CD4-positive, alpha-beta memory T cell (primary cell): ENCODE measurements around the gene SRRM2. TPM values are rescaled to one million over a fixed set of nuclear protein-coding genes. Genes with fewer than 3 reads are reported as not detected.

Source experiments
- CTCF ChIA-PET: fragments of 350-600 bp; sonication (Branson Sonifier 250); formaldehyde crosslinking; loops from one replicate; lab custom pipeline; 2021; ENCODE audit warnings: inconsistent platforms; ENCODE audit not compliant: partially characterized antibody; lab: Charles Lee
- POLR2A ChIA-PET: fragments of 350-600 bp; sonication (Branson Sonifier 250); formaldehyde crosslinking; loops from one replicate; lab custom pipeline; 2021; ENCODE audit not compliant: partially characterized antibody; lab: Charles Lee
- DNase-seq, 5 donors: peaks; one replicate each; pipeline versions ENCODE4 v3.0.0 to v3.0.0-alpha.2; 2020 to 2022; ENCODE audit warnings: mixed read lengths in 1 of 5
- H3K27ac ChIP-seq: one replicate; pipeline ENCODE4 v1.7.0; 2013; ENCODE audit warnings: low read depth, low read length
- H3K27me3 ChIP-seq: 2 replicates; pipeline ENCODE4 v1.7.0; 2013; ENCODE audit warnings: mild to moderate bottlenecking, low read length, moderate library complexity; ENCODE audit not compliant: insufficient read depth
- H3K36me3 ChIP-seq: 2 replicates; pipeline ENCODE4 v1.7.0; 2013; ENCODE audit warnings: mild to moderate bottlenecking, low read length, moderate library complexity; ENCODE audit not compliant: insufficient read depth
- H3K4me1 ChIP-seq: 2 replicates; pipeline ENCODE4 v1.7.0; 2013; ENCODE audit warnings: mild to moderate bottlenecking, low read length, moderate library complexity; ENCODE audit not compliant: insufficient read depth
- H3K4me3 ChIP-seq, 2 donors: one replicate each; pipeline ENCODE4 v1.7.0; 2013; ENCODE audit warnings: low read length in 2 of 2, mild to moderate bottlenecking in 1 of 2
- H3K9me3 ChIP-seq, 2 donors: one replicate each; pipeline ENCODE4 v1.7.0; 2013; ENCODE audit warnings: low read length in 2 of 2, control low read depth in 1 of 2; ENCODE audit not compliant: control insufficient read depth in 1 of 2
- H3K27ac Mint-ChIP-seq, 7 donors: one replicate each; pipeline ENCODE4 v1.8.0; 2020 to 2021; ENCODE audit warnings: mixed read lengths in 7 of 7, mild to moderate bottlenecking in 6 of 7, inconsistent platforms in 3 of 7, moderate library complexity in 3 of 7
- H3K27me3 Mint-ChIP-seq, 2 donors: one replicate each; pipeline ENCODE4 v1.8.0; 2020 to 2021; ENCODE audit warnings: mixed read lengths in 2 of 2
- H3K36me3 Mint-ChIP-seq, 2 donors: one replicate each; pipeline ENCODE4 v1.8.0; 2020 to 2021; ENCODE audit warnings: mixed read lengths in 2 of 2, inconsistent platforms in 1 of 2, mild to moderate bottlenecking in 1 of 2
- H3K4me1 Mint-ChIP-seq, 4 donors: one replicate each; pipeline ENCODE4 v1.8.0; 2020 to 2021; ENCODE audit warnings: mixed read lengths in 4 of 4, mild to moderate bottlenecking in 1 of 4
- H3K4me3 Mint-ChIP-seq, 8 donors: one replicate each; pipeline ENCODE4 v1.8.0; 2020 to 2021; ENCODE audit warnings: mixed read lengths in 8 of 8, mild to moderate bottlenecking in 7 of 8, moderate library complexity in 6 of 8, inconsistent platforms in 3 of 8
- H3K9me3 Mint-ChIP-seq, 8 donors: one replicate each; pipeline ENCODE4 v1.8.0; 2020 to 2021; ENCODE audit warnings: mixed read lengths in 8 of 8, mild to moderate bottlenecking in 5 of 8, inconsistent platforms in 3 of 8, moderate library complexity in 1 of 8
- intact Hi-C: fragments of 100-400 bp; cut with micrococcal nuclease; formaldehyde crosslinking; loops from one replicate; pipeline ENCODE4 v1.15.1; 2023
- polyA plus RNA-seq, 2 donors: library from polyadenylated mRNA; unstranded; fragments of 300-500 nt; fragmentation: Illumina TruSeq; gene quantifications; one replicate each; pipeline ENCODE4 v1.2.3, GENCODE V29; 2021
- total RNA-seq, 2 experiments: library from RNA; stranded (reverse); gene quantifications; one replicate each; pipeline ENCODE4 v1.2.3, GENCODE V29; 2021

SRRM2 gene
- total and polyA plus RNA-seq, 4 experiments from 2014 or later, result 11.8 to 1,137 (median 625) TPM

DNA sequence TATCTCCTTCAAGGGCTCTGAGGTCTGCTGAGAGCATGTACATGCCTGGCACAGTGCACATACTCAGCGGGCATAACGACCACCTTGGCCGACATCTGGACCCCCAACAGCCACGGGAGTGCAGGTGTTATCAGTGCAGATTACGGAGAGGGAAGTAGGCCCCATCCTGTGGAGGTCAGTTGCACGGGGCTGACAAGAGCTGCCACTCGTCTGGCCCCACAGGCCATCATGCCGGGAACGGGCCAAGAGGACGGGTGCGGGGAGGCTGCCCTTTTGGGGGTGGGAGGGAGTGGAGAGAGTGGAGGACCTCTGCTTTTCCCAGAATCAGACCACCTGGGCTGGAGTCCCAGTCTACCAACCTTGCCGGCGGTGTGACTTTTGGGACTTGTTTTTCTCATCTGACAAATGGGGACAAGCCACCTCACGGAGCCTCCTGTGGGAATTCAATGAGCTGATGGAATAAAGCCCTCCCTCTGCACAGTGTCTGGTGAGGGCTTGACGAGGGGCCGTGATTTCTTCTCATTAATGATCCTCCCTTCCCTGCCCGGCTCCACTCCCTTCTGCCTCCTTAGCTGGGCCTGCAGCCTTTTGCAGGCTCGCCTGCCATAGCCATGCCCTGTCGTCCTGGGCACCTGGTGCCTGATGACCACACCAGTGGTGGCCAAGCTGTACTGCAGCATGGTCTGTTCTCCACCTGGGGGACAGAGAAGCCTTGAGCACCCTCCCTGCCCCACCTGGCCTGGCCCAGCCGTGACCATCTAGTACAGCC is 30.3 kb downstream of the SRRM2 start:
- Histone ChIP-seq H3K27ac (no peak overlapping the region), H3K36me3 (no peaks in the 10 kb centered on the region), H3K27me3 (no peaks in the 10 kb centered on the region), H3K4me1 (peaks cover 31% of the 10 kb centered on the region), H3K4me3 (no peak overlapping the region), H3K9me3 (no peaks in the 10 kb centered on the region)
- H3K4me1 Mint-ChIP-seq, result peaks cover 10 to 29% (median 16%) of the 10 kb centered on the region in 4 donors
- no peak for DNase-seq
- no peaks in the 10 kb centered on the region for H3K9me3 Mint-ChIP-seq
- ChIA-PET POLR2A (interaction anchor here (1.3 to 3.6 kb wide), 2 partner anchors 29 to 86 kb away, joined by 3 to 15 read pairs; partner anchors contain the start of gene SRRM2), CTCF (no interaction called here)
- peak overlapping the region in 1 of 8 donors; percentile 32 for H3K4me3 Mint-ChIP-seq
- peaks cover 0 to 6% of the 10 kb centered on the region in 2 donors for H3K36me3 Mint-ChIP-seq
- peak overlapping the region in 1 of 7 donors; percentile 69 for H3K27ac Mint-ChIP-seq
- intact Hi-C loops, result no loop called here
- peaks cover 3 to 4% of the 10 kb centered on the region in 2 donors for H3K27me3 Mint-ChIP-seq

DNA sequence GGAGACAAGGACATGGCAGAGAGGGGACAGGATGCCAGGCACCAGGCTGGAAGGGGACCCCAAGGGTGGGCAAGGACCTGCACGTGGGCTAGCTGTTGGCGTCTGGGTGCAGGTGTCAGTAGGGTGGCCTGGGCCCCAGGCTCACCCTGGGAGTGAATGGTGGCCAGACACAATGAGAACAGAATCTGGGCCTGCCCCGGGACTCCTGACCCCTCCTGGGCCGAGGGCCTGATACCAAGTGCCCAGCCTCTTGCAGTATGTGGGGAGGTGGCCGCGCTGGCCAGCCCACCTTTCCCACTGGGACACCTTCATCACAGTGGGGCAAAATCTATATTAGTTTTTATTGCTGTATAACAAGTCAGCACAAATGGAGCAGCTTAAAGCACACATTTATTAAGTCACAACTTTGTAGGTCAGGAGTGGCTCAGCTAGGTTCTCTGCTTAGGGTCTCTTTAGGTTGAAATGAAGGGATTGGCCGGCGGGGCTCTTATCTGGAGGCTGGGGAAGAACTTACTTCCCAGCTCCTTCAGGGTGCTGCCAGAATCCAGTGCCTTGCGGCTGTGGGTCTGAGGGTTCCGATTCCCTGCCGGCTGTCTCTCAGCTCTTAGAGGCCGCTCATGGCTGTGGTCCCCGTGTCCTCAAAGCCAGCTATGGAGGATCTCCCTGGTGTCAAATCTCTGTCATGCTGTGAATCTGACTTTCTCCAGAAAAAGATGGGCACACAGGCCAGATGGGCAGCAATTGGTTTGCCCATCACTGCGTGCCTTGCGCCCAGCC is 31.3 kb downstream of the SRRM2 start:
- Histone ChIP-seq H3K4me1 (peaks cover 22% of the 10 kb centered on the region), H3K27ac (no peak overlapping the region), H3K4me3 (no peak overlapping the region), H3K27me3 (no peaks in the 10 kb centered on the region), H3K9me3 (no peaks in the 10 kb centered on the region), H3K36me3 (no peaks in the 10 kb centered on the region)
- peak in 1 of 5 donors; percentile 15 for DNase-seq
- ChIA-PET POLR2A (interaction anchor here (1.3 to 3.6 kb wide), 2 partner anchors 30 to 85 kb away, joined by 3 to 15 read pairs; partner anchors contain the start of gene SRRM2), CTCF (interaction anchor here (1.1 kb wide), 1 partner anchor 19 kb away, joined by 3 read pairs; no protein-coding TSS in a partner anchor)
- no peaks in the 10 kb centered on the region for H3K36me3 Mint-ChIP-seq
- peaks cover 3 to 8% of the 10 kb centered on the region in 2 donors for H3K27me3 Mint-ChIP-seq
- intact Hi-C loops, result no loop called here
- peaks cover 2 to 19% (median 6%) of the 10 kb centered on the region in 4 donors for H3K4me1 Mint-ChIP-seq
- H3K27ac Mint-ChIP-seq, result peak overlapping the region in 2 of 7 donors; percentile 27 to 37
- no peaks in the 10 kb centered on the region for H3K9me3 Mint-ChIP-seq
- peak overlapping the region in 4 of 8 donors; percentile 13 to 45 (median 18) for H3K4me3 Mint-ChIP-seq

DNA sequence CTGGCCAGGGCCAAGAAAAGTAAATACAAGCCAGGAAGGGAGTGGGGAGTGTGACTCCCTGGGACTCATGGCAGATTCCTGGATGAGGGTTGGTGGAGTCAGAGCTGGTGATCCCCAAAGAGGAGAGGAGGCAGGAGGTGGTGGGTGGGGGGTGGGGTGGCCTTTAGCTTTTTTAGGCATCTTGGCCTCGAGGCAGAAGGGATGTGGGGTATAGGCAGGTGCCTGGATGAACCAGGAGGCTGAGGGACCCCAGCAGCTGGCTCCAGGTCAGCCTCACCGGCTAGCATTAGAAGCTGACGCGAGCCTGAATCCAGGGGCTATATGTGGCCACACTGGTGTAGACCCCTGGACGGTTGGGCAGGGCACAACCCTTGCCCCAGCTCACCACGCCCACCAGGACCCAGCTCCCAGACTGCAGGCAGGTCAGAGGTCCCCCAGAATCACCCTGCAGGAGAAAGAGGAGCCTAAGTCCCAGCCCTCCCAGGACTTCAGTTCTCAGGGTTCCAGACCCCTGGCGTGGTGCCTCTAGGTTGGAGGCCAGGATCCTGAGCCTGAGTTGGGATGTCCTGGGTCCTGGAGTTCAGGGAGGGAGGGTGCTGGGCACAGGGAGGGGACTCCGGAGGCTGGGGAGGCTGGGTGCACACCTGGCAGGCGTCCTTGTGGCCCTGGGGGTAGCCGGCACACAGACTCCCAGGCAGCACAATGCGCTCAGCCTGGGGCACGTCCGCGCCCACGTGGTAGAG is 32.1 kb downstream of the SRRM2 start:
- H3K27me3 Mint-ChIP-seq, result peaks cover 6 to 10% of the 10 kb centered on the region in 2 donors
- H3K4me1 Mint-ChIP-seq, result peaks cover 1 to 12% (median 5%) of the 10 kb centered on the region in 4 donors
- no peaks in the 10 kb centered on the region for H3K36me3 ChIP-seq
- H3K4me1 ChIP-seq, result peaks cover 16% of the 10 kb centered on the region
- H3K4me3 ChIP-seq, result peak overlapping the region; percentile 11 to 59
- intact Hi-C loops, result no loop called here
- H3K27me3 ChIP-seq, result no peaks in the 10 kb centered on the region
- no peak overlapping the region for H3K27ac ChIP-seq
- peak in 1 of 5 donors; percentile 28 for DNase-seq
- ChIA-PET CTCF (interaction anchor here (1.1 kb wide), 2 partner anchors 19 to 84 kb away, joined by 3 to 4 read pairs; no protein-coding TSS in a partner anchor), POLR2A (interaction anchor here (3.6 kb wide), 1 partner anchor 31 kb away, joined by 15 read pairs; the partner anchor contains the start of gene SRRM2)
- H3K4me3 Mint-ChIP-seq, result peak overlapping the region; percentile 76 to 89 (median 88)
- H3K36me3 Mint-ChIP-seq, result no peaks in the 10 kb centered on the region
- peak overlapping the region in 6 of 7 donors; percentile 29 to 86 (median 72) for H3K27ac Mint-ChIP-seq
- H3K9me3 Mint-ChIP-seq, result no peaks in the 10 kb centered on the region
- H3K9me3 ChIP-seq, result no peaks in the 10 kb centered on the region

DNA sequence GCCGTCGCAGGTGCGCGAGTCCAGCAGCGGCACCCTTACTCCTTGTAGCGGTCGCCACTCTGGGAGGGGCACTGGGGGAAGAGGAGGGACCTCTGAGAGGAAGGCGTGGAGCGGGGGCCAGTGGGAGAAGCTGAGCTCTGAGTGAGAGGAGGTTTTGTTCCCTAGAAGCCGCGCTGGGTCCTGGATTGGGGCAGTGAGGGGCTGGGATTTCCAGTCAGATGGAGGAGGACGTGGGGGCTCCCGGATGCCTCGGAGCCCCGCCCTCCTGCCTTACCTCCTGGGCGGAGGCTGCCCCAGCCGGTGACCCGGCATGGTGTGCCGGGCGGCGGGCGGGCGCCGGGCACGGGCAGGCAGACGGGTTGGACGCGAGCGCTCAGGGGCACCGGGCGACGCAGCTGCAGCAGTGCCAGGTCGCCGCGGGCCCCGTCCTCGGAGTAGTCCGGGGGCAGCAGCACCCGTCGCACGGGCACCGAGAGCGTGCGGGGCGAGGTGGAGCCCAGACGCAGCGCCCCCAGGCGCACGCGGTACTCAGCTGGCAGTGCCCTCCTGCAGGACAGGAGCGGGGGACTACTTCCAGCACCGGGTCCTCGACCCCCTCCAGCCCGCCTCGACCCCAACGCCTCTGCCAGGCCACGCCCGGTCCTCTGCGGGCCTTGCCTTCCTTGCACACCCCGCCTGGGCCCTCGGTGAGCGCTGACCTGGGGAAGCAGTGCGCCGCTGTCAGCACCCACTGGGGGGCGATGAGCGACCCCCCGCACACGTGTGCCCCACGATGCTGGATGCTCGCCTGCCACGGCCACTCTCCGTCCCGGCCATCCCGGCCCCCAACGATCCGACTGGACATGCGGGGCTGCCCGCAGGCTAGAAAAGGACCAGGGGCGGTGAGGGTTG is 32.9 kb downstream of the SRRM2 start:
- H3K4me3 ChIP-seq, result peak overlapping the region; percentile 11 to 59
- no peak overlapping the region for H3K27ac ChIP-seq
- H3K36me3 ChIP-seq, result no peaks in the 10 kb centered on the region
- H3K36me3 Mint-ChIP-seq, result no peaks in the 10 kb centered on the region
- peaks cover 1 to 8% (median 5%) of the 10 kb centered on the region in 4 donors for H3K4me1 Mint-ChIP-seq
- H3K9me3 ChIP-seq, result no peaks in the 10 kb centered on the region
- no peaks in the 10 kb centered on the region for H3K27me3 ChIP-seq
- intact Hi-C loops, result no loop called here
- peaks cover 8 to 14% of the 10 kb centered on the region in 2 donors for H3K27me3 Mint-ChIP-seq
- H3K9me3 Mint-ChIP-seq, result no peaks in the 10 kb centered on the region
- peak overlapping the region; percentile 76 to 89 (median 88) for H3K4me3 Mint-ChIP-seq
- CTCF ChIA-PET, result interaction anchor here (1.1 kb wide), 1 partner anchor 83 kb away, joined by 4 read pairs; no protein-coding TSS in a partner anchor
- POLR2A ChIA-PET, result interaction anchor here (0.7 to 3.6 kb wide), 3 partner anchors 8 to 32 kb away, joined by 3 to 15 read pairs (median 14); partner anchors contain the start of genes ELOB and SRRM2
- peak in 4 of 5 donors; percentile 28 to 49 (median 36) for DNase-seq
- peak overlapping the region in 6 of 7 donors; percentile 29 to 86 (median 72) for H3K27ac Mint-ChIP-seq
- peaks cover 16% of the 10 kb centered on the region for H3K4me1 ChIP-seq

DNA sequence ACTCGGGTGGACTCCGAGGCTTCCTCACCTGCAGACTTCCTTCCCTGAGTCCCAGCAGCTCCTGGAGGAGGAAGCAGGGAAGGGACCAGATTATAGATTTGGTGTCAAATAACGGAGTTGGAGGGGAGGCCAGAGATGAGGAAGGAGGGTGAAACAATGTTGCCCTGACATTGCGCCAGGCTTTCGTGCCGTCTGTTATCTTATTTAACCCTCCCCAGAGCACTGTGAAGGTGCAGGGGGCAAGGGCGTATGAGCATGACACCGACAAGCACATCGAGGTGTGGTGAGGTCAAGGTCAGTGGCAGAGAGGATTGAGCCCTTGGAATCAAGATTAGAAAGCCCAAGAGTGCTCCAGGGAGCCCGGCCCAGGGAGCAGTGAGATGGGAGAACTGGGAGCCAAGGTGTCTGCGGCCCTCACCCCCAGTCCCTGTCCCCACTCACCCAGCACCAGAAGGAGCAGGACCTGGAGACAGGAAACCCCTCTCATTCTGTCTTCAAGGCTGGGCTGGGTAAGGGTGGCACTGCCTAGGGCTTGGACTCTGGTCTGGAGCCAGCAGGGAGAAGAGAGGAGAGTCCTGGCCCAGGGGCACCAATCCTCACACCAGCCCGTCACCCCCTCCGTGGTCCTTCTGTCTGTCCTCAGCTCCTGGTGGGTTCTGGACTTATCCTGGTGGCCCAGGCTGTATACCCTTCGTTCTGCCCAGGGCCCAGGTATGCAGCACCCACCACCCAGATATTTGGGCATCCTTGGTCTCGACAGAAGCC is 33.8 kb downstream of the SRRM2 start:
- DNase-seq, result no peak
- H3K27ac Mint-ChIP-seq, result no peak overlapping the region
- H3K4me3 ChIP-seq, result no peak overlapping the region

More for the DNA sequence above, 33.8 kb downstream of the SRRM2 start:
- Histone ChIP-seq H3K4me1 (peaks cover 16% of the 10 kb centered on the region), H3K27ac (no peak overlapping the region), H3K9me3 (no peaks in the 10 kb centered on the region), H3K27me3 (no peaks in the 10 kb centered on the region), H3K36me3 (no peaks in the 10 kb centered on the region)
- peaks cover 1 to 8% (median 5%) of the 10 kb centered on the region in 4 donors for H3K4me1 Mint-ChIP-seq
- H3K4me3 Mint-ChIP-seq, result peak overlapping the region in 7 of 8 donors; percentile 28 to 76 (median 48)
- ChIA-PET POLR2A (interaction anchor here (0.7 to 3.6 kb wide), 3 partner anchors 9 to 33 kb away, joined by 3 to 15 read pairs (median 14); partner anchors contain the start of genes ELOB and SRRM2), CTCF (no interaction called here)
- H3K9me3 Mint-ChIP-seq, result no peaks in the 10 kb centered on the region
- H3K36me3 Mint-ChIP-seq, result no peaks in the 10 kb centered on the region
- intact Hi-C loops, result no loop called here
- H3K27me3 Mint-ChIP-seq, result peaks cover 11 to 15% of the 10 kb centered on the region in 2 donors
